Tibial nerve (tissue), 4 donors: ENCODE results near the gene SOX5. TPM values are rescaled to one million over a fixed set of nuclear protein-coding genes. Genes with fewer than 3 reads are reported as not detected.

Source experiments
- DNase-seq, 2 donors: peaks; one replicate each; pipeline ENCODE4 v3.0.0-alpha.2; 2019; ENCODE audit warnings: low spot score in 2 of 2
- H3K27ac ChIP-seq, 4 donors: fragments of 200-600 bp; sonication (generic) in 3 of 4; one replicate each; pipeline ENCODE4 v1.5.1; 2017 to 2019; ENCODE audit warnings: mild to moderate bottlenecking in 1 of 4
- H3K27me3 ChIP-seq, 2 donors: fragments of 200-600 bp; sonication (generic) in 1 of 2; one replicate each; pipeline versions ENCODE4 v1.5.1 to v1.6.0; 2017 to 2019
- H3K36me3 ChIP-seq, 3 donors: fragments of 200-600 bp; sonication (generic); one replicate each; pipeline ENCODE4 v1.5.1; 2018 to 2019
- H3K4me1 ChIP-seq, 4 donors: fragments of 200-600 bp; sonication (generic) in 3 of 4; one replicate each; pipeline ENCODE4 v1.5.1; 2017 to 2019
- H3K4me3 ChIP-seq, 4 donors: fragments of 200-600 bp; sonication (generic) in 3 of 4; one replicate each; pipeline ENCODE4 v1.5.1; 2017 to 2019; ENCODE audit warnings: mild to moderate bottlenecking in 1 of 4, moderate library complexity in 1 of 4
- H3K9me3 ChIP-seq, 4 donors: fragments of 200-600 bp; sonication (generic) in 3 of 4; one replicate each; pipeline ENCODE4 v1.5.1; 2017 to 2019
- EP300 ChIP-seq, 2 donors: sonication (generic); formaldehyde crosslinking; IDR thresholded peaks; one replicate each; pipeline ENCODE4 v1.6.1; 2017; ENCODE audit warnings: antibody characterized with exemption in 2 of 2, mild to moderate bottlenecking in 1 of 2
- POLR2A ChIP-seq, 2 donors: fragments of 450-650 bp; IDR thresholded peaks; one replicate each; pipeline ENCODE4 v1.6.1; 2017; ENCODE audit warnings: antibody characterized with exemption in 2 of 2, mild to moderate bottlenecking in 2 of 2, moderate library complexity in 2 of 2
- WGBS, 2 donors: methylation state at CpG; one replicate each; pipeline ENCODE4 v1.1.5; 2018; 5-methylcytosine and 5-hydroxymethylcytosine counted together
- total RNA-seq, 4 donors: library from RNA; depleted of rRNA; stranded (reverse); fragments of >200 nt; gene quantifications; one replicate each; pipeline ENCODE4 v1.1.0, GENCODE V29; 2016
- TF ChIP-seq, protein P1 (sequence below), 5 experiments: fragments of 200-600 bp in 3 of 5; fragments of 450-650 bp in 2 of 5; sonication (generic) in 3 of 5; IDR thresholded peaks; one replicate each; pipeline ENCODE4 v1.5.1; 2016 to 2019; ENCODE audit warnings: antibody characterized with exemption in 5 of 5, mild to moderate bottlenecking in 3 of 5, moderate library complexity in 2 of 5

The SOX5 gene
- total RNA-seq, 4 donors from 2014 or later = 24.0 to 53.8 (median 38.6) TPM

DNA sequence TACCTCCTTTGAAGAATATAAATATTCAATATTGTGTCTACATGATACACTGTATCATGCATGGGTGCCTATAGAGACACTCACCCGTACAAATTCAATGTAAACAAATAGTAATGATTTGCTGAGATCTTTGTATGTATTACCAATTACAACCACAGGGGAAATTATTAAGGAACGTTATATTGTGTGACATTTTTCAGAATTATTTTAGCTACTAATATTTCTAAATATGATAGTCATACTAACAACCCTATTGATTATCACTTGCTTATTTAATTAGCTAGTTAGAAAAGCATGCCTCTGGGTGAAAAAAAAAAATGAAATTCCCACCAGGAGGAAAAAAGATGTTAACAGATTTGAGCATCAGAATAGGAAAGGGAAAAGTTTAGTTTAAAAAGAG, 2.1 kb downstream of the SOX5 start:
- Histone ChIP-seq H3K4me3 (peak overlapping the region in 3 of 4 donors; percentile 9 to 58 (median 44)), H3K4me1 (peaks cover 0 to 20% (median 2%) of the 10 kb centered on the region in 4 donors), H3K27me3 (no peaks in the 10 kb centered on the region), H3K9me3 (no peaks in the 10 kb centered on the region), H3K36me3 (no peaks in the 10 kb centered on the region), H3K27ac (peak overlapping the region in 1 of 4 donors; percentile 22)
- WGBS, 2 donors = 31 to 45% methylated on average over 2 of the region's 2 CpGs
- DNase-seq = no peak
- TF ChIP-seq, protein P1, sequence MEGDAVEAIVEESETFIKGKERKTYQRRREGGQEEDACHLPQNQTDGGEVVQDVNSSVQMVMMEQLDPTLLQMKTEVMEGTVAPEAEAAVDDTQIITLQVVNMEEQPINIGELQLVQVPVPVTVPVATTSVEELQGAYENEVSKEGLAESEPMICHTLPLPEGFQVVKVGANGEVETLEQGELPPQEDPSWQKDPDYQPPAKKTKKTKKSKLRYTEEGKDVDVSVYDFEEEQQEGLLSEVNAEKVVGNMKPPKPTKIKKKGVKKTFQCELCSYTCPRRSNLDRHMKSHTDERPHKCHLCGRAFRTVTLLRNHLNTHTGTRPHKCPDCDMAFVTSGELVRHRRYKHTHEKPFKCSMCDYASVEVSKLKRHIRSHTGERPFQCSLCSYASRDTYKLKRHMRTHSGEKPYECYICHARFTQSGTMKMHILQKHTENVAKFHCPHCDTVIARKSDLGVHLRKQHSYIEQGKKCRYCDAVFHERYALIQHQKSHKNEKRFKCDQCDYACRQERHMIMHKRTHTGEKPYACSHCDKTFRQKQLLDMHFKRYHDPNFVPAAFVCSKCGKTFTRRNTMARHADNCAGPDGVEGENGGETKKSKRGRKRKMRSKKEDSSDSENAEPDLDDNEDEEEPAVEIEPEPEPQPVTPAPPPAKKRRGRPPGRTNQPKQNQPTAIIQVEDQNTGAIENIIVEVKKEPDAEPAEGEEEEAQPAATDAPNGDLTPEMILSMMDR (IDR thresholded peaks at IDR 0.05) = peak in 1 of 5 experiments; percentile 25
- no peak for TF ChIP-seq EP300 (IDR thresholded peaks at IDR 0.05)

- Histone ChIP-seq H3K36me3 (no peaks in the 10 kb centered on the region), H3K4me3 (no peak overlapping the region), H3K27me3 (no peaks in the 10 kb centered on the region), H3K27ac (no peak overlapping the region), H3K9me3 (no peaks in the 10 kb centered on the region), H3K4me1 (peaks cover 0 to 8% (median 0%) of the 10 kb centered on the region in 4 donors)
- no peak for DNase-seq
- WGBS, 2 donors = 75 to 76% methylated on average over 2 of the region's 2 CpGs
- TF ChIP-seq POLR2A (IDR thresholded peaks at IDR 0.05) = no peak
- TF ChIP-seq, protein P1 (IDR thresholded peaks at IDR 0.05) = no peak
- TF ChIP-seq EP300 (IDR thresholded peaks at IDR 0.05) = no peak
Observed at GRCh38 chr12:23945249-23945648, 4.2 kb downstream of the SOX5 start.

DNA sequence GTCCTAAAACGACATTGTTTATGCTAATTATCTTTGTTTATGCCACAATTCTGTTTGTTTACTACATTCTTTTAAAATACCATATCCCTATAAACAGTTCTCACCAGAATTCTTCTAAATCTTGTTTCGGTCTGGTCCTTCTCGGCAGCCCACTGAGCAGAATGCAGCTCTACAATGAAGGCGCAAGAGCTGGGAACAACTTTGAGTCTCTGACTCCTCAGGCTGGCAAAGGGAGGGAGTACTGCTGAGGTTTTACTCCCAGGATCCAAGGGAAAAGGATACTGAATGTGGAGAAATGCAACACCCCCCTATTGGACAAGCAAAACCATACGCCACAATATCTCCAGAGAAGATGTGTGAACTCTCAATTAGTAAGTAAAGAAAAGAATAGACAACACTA, 5.4 kb downstream of the SOX5 start:
- Histone ChIP-seq H3K27ac (peak overlapping the region in 1 of 4 donors; percentile 2), H3K36me3 (no peaks in the 10 kb centered on the region), H3K27me3 (no peaks in the 10 kb centered on the region), H3K9me3 (no peaks in the 10 kb centered on the region), H3K4me3 (peak overlapping the region in 1 of 4 donors; percentile 5), H3K4me1 (peaks cover 0 to 8% (median 0%) of the 10 kb centered on the region in 4 donors)
- DNase-seq = no peak
- no peak for TF ChIP-seq POLR2A (IDR thresholded peaks at IDR 0.05)
- TF ChIP-seq, protein P1 (IDR thresholded peaks at IDR 0.05) = peak in 1 of 5 experiments; percentile 10
- TF ChIP-seq EP300 (IDR thresholded peaks at IDR 0.05) = peak in 1 of 2 donors; percentile 13
- WGBS, 2 donors = 45 to 49% methylated on average over 5 of the region's 5 CpGs

- H3K27ac ChIP-seq = no peak overlapping the region
- no peaks in the 10 kb centered on the region for H3K27me3 ChIP-seq
- no peaks in the 10 kb centered on the region for H3K36me3 ChIP-seq
- DNase-seq = no peak
- TF ChIP-seq, protein P1 (IDR thresholded peaks at IDR 0.05) = no peak
- TF ChIP-seq EP300 (IDR thresholded peaks at IDR 0.05) = no peak
- TF ChIP-seq POLR2A (IDR thresholded peaks at IDR 0.05) = no peak
- H3K4me1 ChIP-seq = peaks cover 0 to 13% (median 0%) of the 10 kb centered on the region in 4 donors
- H3K9me3 ChIP-seq = no peaks in the 10 kb centered on the region
- WGBS, 2 donors = 68 to 75% methylated on average over 4 of the region's 4 CpGs
- H3K4me3 ChIP-seq = no peak overlapping the region
Observed at GRCh38 chr12:23942841-23943240, 6.6 kb downstream of the SOX5 start.

DNA sequence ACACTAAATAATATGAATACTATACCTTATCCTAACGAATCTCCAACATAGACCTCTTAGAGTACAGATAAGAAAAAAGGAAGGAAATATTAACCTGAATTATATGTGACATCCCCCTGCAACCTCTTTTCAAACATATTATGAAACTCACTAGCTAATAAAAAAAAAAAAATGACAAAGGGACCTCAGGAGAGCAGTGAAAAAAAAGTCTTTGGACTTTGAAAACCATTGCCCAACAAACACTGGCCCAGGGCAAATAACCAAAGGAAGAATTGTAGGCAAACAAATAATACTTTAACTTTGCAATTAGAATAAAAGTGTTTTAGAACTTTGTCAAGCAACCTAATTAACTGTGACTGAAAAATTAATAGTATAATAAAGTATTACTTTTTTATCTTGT, 7.7 kb downstream of the SOX5 start:
- DNase-seq = no peak
- 78 to 84% methylated on average over 1 of the region's 1 CpG for WGBS, 2 donors
- H3K27me3 ChIP-seq = no peaks in the 10 kb centered on the region
- H3K9me3 ChIP-seq = no peaks in the 10 kb centered on the region
- no peaks in the 10 kb centered on the region for H3K36me3 ChIP-seq
- H3K4me1 ChIP-seq = peaks cover 0 to 13% (median 0%) of the 10 kb centered on the region in 4 donors
- H3K4me3 ChIP-seq = no peak overlapping the region
- TF ChIP-seq POLR2A (IDR thresholded peaks at IDR 0.05) = no peak
- no peak for TF ChIP-seq EP300 (IDR thresholded peaks at IDR 0.05)
- TF ChIP-seq, protein P1 (IDR thresholded peaks at IDR 0.05) = no peak
- no peak overlapping the region for H3K27ac ChIP-seq
